Loucy (cell line): ENCODE measurements around the gene AGT.

ENCODE experiments used
- H2AFZ ChIP-seq: fragments of 200-600 bp; sonication (generic); 2 replicates; pipeline ENCODE4 v1.6.0; 2016; ENCODE audit warnings: antibody characterized with exemption, mild to moderate bottlenecking, low read length, moderate library complexity
- H3F3A ChIP-seq: fragments of 200-600 bp; 2 replicates; pipeline ENCODE4 v1.6.0; 2016; ENCODE audit warnings: antibody characterized with exemption, low read depth, mild to moderate bottlenecking
- H3K27me3 ChIP-seq: fragments of 200-600 bp; sonication (generic); 2 replicates; pipeline ENCODE4 v1.6.1; 2014; ENCODE audit warnings: low read length, mild to moderate bottlenecking; ENCODE audit not compliant: insufficient read depth, poor library complexity, severe bottlenecking
- H3K36me3 ChIP-seq: fragments of 200-600 bp; sonication (generic); 2 replicates; pipeline ENCODE4 v1.6.1; 2016; ENCODE audit warnings: low read length; ENCODE audit not compliant: insufficient read depth
- H3K4me1 ChIP-seq: fragments of 200-600 bp; sonication (generic); 2 replicates; pipeline ENCODE4 v1.5.1; 2014; ENCODE audit warnings: low read length, mild to moderate bottlenecking; ENCODE audit not compliant: insufficient read depth, poor library complexity, severe bottlenecking
- H3K4me2 ChIP-seq: fragments of 200-600 bp; sonication (generic); 2 replicates; pipeline ENCODE4 v1.6.0; 2014; ENCODE audit warnings: antibody characterized with exemption, low read length, low read depth, mild to moderate bottlenecking; ENCODE audit not compliant: poor library complexity, severe bottlenecking
- H3K4me3 ChIP-seq: fragments of 200-600 bp; sonication (generic); 2 replicates; pipeline ENCODE4 v1.5.1; 2014; ENCODE audit warnings: low read length, mild to moderate bottlenecking, mixed read lengths; ENCODE audit not compliant: poor library complexity, severe bottlenecking
- H3K79me2 ChIP-seq: fragments of 200-600 bp; sonication (generic); 2 replicates; pipeline ENCODE4 v1.6.1; 2014; ENCODE audit warnings: low read length; ENCODE audit not compliant: insufficient read depth
- H3K9ac ChIP-seq: fragments of 200-600 bp; sonication (generic); 2 replicates; pipeline ENCODE4 v1.6.0; 2014; ENCODE audit warnings: mild to moderate bottlenecking, low read depth, low read length, moderate library complexity; ENCODE audit not compliant: poor library complexity, severe bottlenecking
- H3K9me2 ChIP-seq: fragments of 200-600 bp; sonication (generic); replicated peaks from 2 replicates; pipeline ENCODE4 v1.6.1; 2016; ENCODE audit warnings: low read depth, low read length, mixed read lengths
- H3K9me3 ChIP-seq: fragments of 200-600 bp; sonication (generic); 2 replicates; pipeline ENCODE4 v1.6.1; 2014; ENCODE audit warnings: mild to moderate bottlenecking, antibody characterized with exemption, low read length, low read depth; ENCODE audit not compliant: insufficient read depth
- H4K20me1 ChIP-seq: fragments of 200-600 bp; sonication (generic); 2 replicates; pipeline ENCODE4 v1.6.0; 2014; ENCODE audit warnings: antibody characterized with exemption, low read length, mild to moderate bottlenecking; ENCODE audit not compliant: insufficient read depth, poor library complexity, severe bottlenecking
- EZH2phosphoT487 ChIP-seq: fragments of 200-600 bp; IDR thresholded peaks from 2 replicates; pipeline ENCODE4 v1.6.1; 2018; ENCODE audit warnings: antibody characterized with exemption, mild to moderate bottlenecking, moderate library complexity, borderline replicate concordance
- TF ChIP-seq, protein P1 (sequence below): fragments of 200-600 bp; sonication (generic); conservative IDR thresholded peaks from 2 replicates; pipeline ENCODE4 v1.5.1; 2014; ENCODE audit warnings: mild to moderate bottlenecking, antibody characterized with exemption, low read length

The AGT gene

DNA sequence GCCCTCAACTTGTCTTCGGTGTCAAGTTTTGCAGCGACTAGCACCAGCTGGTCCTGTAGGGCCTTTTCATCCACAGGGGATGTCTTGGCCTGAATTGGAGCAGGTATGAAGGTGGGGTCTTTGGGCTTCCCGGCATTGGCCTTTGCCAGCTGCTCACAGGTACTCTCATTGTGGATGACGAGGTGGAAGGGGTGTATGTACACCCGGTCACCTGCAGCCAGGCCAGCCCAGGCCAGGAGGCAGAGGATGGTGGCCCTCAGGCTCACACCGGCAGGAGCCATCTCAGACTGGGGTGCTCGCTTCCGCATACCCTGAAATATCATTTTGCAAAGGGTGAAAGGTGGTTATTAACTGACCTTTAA lies 3.4 kb downstream of the AGT start:
- no peak overlapping the region for H2AFZ ChIP-seq
- no peaks in the 10 kb centered on the region for H3K9me2 ChIP-seq
- no peak overlapping the region for H3K9ac ChIP-seq
- no peaks in the 10 kb centered on the region for H3K9me3 ChIP-seq
- no peaks in the 10 kb centered on the region for H3K4me1 ChIP-seq
- no peak overlapping the region for H3K4me2 ChIP-seq
- H3K36me3 ChIP-seq = no peaks in the 10 kb centered on the region
- H3K27me3 ChIP-seq = no peaks in the 10 kb centered on the region
- TF ChIP-seq, protein P1, sequence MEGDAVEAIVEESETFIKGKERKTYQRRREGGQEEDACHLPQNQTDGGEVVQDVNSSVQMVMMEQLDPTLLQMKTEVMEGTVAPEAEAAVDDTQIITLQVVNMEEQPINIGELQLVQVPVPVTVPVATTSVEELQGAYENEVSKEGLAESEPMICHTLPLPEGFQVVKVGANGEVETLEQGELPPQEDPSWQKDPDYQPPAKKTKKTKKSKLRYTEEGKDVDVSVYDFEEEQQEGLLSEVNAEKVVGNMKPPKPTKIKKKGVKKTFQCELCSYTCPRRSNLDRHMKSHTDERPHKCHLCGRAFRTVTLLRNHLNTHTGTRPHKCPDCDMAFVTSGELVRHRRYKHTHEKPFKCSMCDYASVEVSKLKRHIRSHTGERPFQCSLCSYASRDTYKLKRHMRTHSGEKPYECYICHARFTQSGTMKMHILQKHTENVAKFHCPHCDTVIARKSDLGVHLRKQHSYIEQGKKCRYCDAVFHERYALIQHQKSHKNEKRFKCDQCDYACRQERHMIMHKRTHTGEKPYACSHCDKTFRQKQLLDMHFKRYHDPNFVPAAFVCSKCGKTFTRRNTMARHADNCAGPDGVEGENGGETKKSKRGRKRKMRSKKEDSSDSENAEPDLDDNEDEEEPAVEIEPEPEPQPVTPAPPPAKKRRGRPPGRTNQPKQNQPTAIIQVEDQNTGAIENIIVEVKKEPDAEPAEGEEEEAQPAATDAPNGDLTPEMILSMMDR = no peak
- TF ChIP-seq EZH2phosphoT487 = no peak
- H3K79me2 ChIP-seq = no peaks in the 10 kb centered on the region
- no peak overlapping the region for H3K4me3 ChIP-seq
- no peaks in the 10 kb centered on the region for H3F3A ChIP-seq
- no peaks in the 10 kb centered on the region for H4K20me1 ChIP-seq

DNA sequence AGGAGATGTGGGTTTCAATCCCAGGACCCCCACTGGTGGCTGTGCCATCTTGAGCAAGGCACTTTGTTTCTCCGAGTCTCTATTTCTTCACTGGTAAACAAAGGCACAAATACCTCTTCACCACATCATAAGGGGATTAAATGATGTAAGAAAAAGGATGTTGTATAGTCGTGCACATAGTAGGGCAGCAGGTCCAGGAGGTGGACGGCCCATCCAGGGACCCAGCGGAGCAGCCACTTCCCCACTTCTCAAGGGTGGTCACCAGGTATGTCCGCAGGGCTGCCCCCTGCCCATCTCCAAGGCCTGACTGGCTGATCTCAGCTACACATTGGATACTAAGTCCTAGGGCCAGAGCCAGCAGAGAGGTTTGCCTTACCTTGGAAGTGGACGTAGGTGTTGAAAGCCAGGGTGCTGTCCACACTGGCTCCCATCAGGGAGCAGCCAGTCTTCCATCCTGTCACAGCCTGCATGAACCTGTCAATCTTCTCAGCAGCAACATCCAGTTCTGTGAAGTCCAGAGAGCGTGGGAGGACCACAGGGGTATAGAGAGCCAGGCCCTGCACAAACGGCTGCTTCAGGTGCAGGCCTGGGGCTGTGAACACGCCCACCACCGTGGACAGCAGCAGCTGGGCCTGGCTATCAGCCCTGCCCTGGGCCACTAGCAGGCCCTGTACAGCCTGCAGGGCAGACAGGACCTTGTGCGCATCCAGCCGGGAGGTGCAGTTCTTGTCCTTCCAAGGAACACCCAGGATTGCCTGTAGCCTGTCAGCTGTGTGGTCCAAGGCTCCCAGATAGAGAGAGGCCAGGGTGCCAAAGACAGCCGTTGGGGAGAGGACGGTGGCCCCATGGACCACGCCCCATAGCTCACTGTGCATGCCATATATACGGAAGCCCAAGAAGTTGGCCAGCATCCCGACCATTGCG lies 4.0 kb downstream of the AGT start:
- Histone ChIP-seq H3K4me3 (no peak overlapping the region), H3K36me3 (no peaks in the 10 kb centered on the region), H4K20me1 (no peaks in the 10 kb centered on the region), H3F3A (no peaks in the 10 kb centered on the region), H3K9me2 (no peaks in the 10 kb centered on the region), H3K27me3 (no peaks in the 10 kb centered on the region), H3K79me2 (no peaks in the 10 kb centered on the region), H3K9ac (no peak overlapping the region), H2AFZ (no peak overlapping the region), H3K4me2 (no peak overlapping the region), H3K4me1 (no peaks in the 10 kb centered on the region), H3K9me3 (no peaks in the 10 kb centered on the region)
- TF ChIP-seq EZH2phosphoT487 = no peak
- TF ChIP-seq, protein P1 = no peak

DNA sequence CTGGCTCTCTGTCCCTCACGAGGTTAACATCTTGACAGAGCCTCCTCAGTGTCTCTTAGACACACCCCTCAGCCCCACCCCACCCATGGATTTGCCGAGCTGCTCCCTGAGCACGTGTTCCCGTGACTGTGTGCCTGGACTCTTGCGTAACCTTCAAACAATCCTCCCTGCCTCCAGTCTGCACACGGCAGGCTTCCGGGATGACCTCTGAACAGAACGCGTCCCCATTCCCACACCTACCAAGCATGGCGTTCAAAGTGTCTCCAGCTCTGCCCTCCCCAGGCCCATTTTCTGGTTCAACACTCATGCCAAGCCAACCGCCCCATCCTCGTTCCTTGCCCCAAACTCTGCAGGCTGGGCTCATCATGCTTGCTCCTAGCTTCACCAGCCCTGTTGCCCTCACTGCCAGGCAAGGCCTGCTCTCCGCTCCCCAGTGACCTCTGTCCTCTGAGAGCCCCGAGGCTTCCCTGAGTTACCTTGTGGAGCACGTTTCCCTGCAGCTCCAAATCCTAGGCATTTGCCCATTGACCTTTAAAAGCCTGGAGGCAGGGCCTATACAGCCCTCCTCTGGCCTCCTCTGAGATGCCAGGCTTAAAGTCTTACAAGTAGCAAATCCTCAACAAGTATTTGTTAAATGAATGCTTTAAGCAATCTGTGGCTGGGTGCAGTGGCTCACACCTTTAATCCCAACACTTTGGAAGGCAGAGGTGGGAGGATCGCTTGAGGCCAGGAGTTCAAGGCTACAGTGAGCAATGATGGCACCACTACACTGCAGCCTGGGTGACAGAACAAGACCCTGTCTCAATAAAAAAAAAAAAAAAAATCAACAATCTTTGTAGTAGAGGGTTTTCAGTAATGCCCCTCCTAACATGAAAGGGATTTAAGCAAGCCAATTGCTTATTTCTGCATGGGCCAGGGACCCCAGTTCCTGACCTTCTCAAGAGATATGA lies 5.0 kb downstream of the AGT start:
- H3K4me2 ChIP-seq = no peak overlapping the region
- no peaks in the 10 kb centered on the region for H3K9me3 ChIP-seq
- no peak overlapping the region for H2AFZ ChIP-seq
- H3K36me3 ChIP-seq = no peaks in the 10 kb centered on the region
- no peaks in the 10 kb centered on the region for H4K20me1 ChIP-seq
- no peak overlapping the region for H3K9ac ChIP-seq
- TF ChIP-seq, protein P1 = no peak
- TF ChIP-seq EZH2phosphoT487 = no peak
- H3K4me3 ChIP-seq = no peak overlapping the region
- no peaks in the 10 kb centered on the region for H3K27me3 ChIP-seq
- no peaks in the 10 kb centered on the region for H3K9me2 ChIP-seq
- no peaks in the 10 kb centered on the region for H3K4me1 ChIP-seq
- H3K79me2 ChIP-seq = no peaks in the 10 kb centered on the region
- H3F3A ChIP-seq = no peaks in the 10 kb centered on the region
